Omental fat pad (tissue), 4 donors: ENCODE data around the gene PSORS1C2. TPM values are rescaled to one million over a fixed set of nuclear protein-coding genes. Genes with fewer than 3 reads are reported as not detected.

Experiments used
- ATAC-seq: fragments of 150-250 bp; one replicate; pipeline ENCODE4 v1.9.1; 2016; ENCODE audit warnings: mild to moderate bottlenecking, moderate library complexity; ENCODE audit not compliant: low FRiP score
- DNase-seq: peaks from one replicate; pipeline ENCODE4 v3.0.0-alpha.2; 2019; ENCODE audit warnings: low spot score
- total RNA-seq, 4 donors: library from RNA; depleted of rRNA; stranded (reverse); fragments of >200 nt; gene quantifications; one replicate each; pipeline ENCODE4 v1.1.0, GENCODE V29; 2016
- TF ChIP-seq, protein P1 (sequence below), 3 donors: fragments of 450-650 bp; IDR thresholded peaks; one replicate each; pipeline ENCODE4 v1.5.1; 2016 to 2017; ENCODE audit warnings: antibody characterized with exemption in 3 of 3, mild to moderate bottlenecking in 3 of 3, moderate library complexity in 2 of 3

The PSORS1C2 gene
- total RNA-seq, 4 donors from 2014 or later, result not detected

DNA sequence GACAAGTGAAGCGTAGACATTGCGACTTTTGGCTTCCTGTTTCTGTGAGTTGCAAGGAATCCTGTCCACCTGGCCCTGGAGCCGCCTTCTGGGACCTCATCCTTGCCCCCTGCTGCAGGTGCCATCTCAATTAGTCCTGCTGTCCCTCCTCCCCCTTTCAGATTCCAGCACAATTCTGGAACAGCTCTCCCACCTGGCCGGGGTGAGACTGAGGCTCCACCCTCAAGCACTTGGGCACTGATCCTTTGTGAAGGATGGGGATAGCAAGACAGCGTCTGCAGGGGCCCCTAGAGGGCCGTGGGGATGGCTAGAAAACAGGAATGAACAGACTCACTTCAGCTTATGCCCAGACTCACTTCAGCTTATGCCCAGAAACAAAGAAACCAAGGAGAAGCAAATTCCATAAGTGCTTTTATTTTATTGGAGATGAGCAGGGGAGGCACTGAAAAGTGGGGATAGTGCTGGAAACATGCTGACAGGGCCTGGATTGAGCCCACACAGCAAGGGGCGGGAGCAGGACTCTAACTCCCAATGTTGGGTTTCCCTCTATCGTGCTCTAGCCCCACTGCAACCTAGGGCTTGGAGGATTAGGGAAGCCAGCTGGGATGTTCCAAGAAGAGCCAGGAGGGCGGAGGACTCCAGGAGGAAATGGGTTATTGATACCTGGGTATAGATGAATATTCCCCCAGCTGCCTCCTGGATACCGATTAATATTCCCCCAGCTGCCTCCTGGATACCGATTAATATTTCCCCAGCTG lies 27.9 kb downstream of the PSORS1C2 start:
- TF ChIP-seq, protein P1, sequence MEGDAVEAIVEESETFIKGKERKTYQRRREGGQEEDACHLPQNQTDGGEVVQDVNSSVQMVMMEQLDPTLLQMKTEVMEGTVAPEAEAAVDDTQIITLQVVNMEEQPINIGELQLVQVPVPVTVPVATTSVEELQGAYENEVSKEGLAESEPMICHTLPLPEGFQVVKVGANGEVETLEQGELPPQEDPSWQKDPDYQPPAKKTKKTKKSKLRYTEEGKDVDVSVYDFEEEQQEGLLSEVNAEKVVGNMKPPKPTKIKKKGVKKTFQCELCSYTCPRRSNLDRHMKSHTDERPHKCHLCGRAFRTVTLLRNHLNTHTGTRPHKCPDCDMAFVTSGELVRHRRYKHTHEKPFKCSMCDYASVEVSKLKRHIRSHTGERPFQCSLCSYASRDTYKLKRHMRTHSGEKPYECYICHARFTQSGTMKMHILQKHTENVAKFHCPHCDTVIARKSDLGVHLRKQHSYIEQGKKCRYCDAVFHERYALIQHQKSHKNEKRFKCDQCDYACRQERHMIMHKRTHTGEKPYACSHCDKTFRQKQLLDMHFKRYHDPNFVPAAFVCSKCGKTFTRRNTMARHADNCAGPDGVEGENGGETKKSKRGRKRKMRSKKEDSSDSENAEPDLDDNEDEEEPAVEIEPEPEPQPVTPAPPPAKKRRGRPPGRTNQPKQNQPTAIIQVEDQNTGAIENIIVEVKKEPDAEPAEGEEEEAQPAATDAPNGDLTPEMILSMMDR (IDR thresholded peaks at IDR 0.05), result no peak
- DNase-seq, result no peak
- no peak for ATAC-seq

DNA sequence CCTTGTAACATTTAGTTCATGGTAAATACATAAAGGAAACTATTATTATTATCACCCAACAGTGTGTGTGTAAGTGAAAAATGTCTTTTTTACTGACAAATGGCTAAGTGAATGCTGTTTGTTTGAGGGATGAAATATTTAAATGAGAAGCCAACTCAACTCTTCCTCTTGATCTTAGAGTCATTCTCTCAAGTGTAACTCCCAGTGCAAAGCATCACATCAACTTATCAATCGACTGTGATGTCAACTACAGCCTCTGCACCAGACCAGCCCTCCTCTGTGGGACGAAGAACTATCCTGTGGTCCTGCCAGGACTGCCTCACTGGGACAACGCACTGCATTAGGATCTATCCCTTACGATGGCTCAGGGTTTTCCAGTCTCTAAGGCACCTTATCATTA lies 31.8 kb downstream of the PSORS1C2 start:
- TF ChIP-seq, protein P1 (IDR thresholded peaks at IDR 0.05), result no peak
- DNase-seq, result no peak

GRCh38 chr6:31103136-31103535 lies 35.7 kb downstream of the PSORS1C2 start:
- ATAC-seq (no peak), DNase-seq (no peak)
- TF ChIP-seq, protein P1 (IDR thresholded peaks at IDR 0.05), result no peak

More for the DNA sequence above, 31.8 kb downstream of the PSORS1C2 start:
- ATAC-seq, result no peak

DNA sequence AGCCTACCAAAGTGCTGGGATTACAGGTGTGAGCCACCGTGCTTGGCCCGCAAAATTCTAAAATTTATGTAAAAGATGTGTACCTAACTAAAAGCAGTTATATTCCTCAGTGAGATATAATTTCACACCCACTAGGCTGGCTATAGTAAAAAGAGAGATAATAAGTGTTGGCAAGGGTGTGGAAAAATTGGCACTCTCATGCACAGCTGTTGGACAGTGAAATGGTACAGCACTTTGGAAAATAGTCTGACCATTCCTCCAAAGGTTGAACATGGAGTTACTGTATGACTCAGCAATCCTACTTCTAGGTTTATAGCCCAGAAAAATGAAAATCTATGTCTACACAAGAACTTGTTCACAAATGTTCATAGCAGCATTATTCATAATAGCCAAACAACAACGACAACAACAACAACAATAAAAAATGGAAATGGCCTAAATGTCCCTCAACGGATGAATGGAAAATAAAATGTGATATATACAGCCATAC lies 40.4 kb downstream of the PSORS1C2 start:
- ATAC-seq, result no peak
- TF ChIP-seq, protein P1 (IDR thresholded peaks at IDR 0.05), result no peak
- no peak for DNase-seq

GRCh38 chr6:31096656-31097055 lies 42.2 kb downstream of the PSORS1C2 start:
- ATAC-seq (no peak), DNase-seq (no peak)
- TF ChIP-seq, protein P1 (IDR thresholded peaks at IDR 0.05), result no peak

- ATAC-seq (no peak), DNase-seq (no peak)
- TF ChIP-seq, protein P1 (IDR thresholded peaks at IDR 0.05), result no peak
These were observed 42.7 kb downstream of the PSORS1C2 start for GRCh38 chr6:31096215-31096614.

DNA sequence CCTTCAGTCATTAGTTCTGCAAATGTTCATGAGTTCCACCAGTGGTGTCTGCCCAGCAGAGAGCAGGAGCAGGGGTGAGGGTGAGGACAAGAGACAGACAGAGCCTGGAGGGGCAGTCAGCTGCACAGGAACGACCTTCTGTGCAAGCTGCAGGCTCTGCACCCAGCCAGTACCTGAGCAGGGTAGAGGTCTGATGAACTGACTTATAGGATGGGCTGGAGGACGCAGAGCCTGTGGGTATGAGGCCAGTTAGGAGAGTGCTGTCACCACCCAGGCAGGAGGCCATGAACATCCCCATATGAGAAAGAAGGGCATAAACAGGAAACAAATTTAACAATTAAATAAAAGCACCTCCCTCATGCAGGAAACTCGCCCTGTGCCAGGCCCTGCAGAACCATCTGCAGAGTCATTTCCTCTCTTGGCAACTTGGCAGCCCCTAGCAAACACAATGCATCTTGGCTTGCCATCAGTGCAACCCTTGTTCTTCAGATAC lies 44.4 kb downstream of the PSORS1C2 start:
- DNase-seq (no peak), ATAC-seq (peak; percentile 48)
- TF ChIP-seq, protein P1 (IDR thresholded peaks at IDR 0.05), result no peak
